DOHH2 (cell line): ENCODE measurements around the gene MILR1.
A peak's percentile ranks its signal among the peaks of the same experiment; 100 is the strongest.

Source experiments
- H3F3A ChIP-seq: fragments of 200-600 bp; sonication (generic), shearing (Covaris generic); 2 replicates; pipeline ENCODE4 v1.6.0; 2016; ENCODE audit warnings: antibody characterized with exemption, mild to moderate bottlenecking; ENCODE audit not compliant: control insufficient read depth, insufficient read depth
- H3K27ac ChIP-seq: fragments of 200-600 bp; sonication (generic); 2 replicates; pipeline ENCODE4 v1.5.1; 2014; ENCODE audit warnings: low read depth, mild to moderate bottlenecking, low read length, moderate library complexity
- H3K27me3 ChIP-seq: fragments of 200-600 bp; sonication (generic); 2 replicates; pipeline ENCODE4 v1.6.1; 2014; ENCODE audit warnings: mild to moderate bottlenecking, low read length, mixed read lengths; ENCODE audit not compliant: control insufficient read depth
- H3K36me3 ChIP-seq: fragments of 200-600 bp; sonication (generic); 2 replicates; pipeline ENCODE4 v1.6.1; 2014; ENCODE audit warnings: mild to moderate bottlenecking, low read length, moderate library complexity, mixed read lengths; ENCODE audit not compliant: control insufficient read depth
- H3K4me1 ChIP-seq: fragments of 200-600 bp; sonication (generic); 2 replicates; pipeline ENCODE4 v1.6.1; 2014; ENCODE audit warnings: mild to moderate bottlenecking, low read length, mixed read lengths; ENCODE audit not compliant: control insufficient read depth
- H3K4me2 ChIP-seq: fragments of 200-600 bp; sonication (generic); 2 replicates; pipeline ENCODE4 v1.6.0; 2014; ENCODE audit warnings: mild to moderate bottlenecking, low read length, moderate library complexity
- H3K4me3 ChIP-seq: fragments of 200-600 bp; sonication (generic); 2 replicates; pipeline ENCODE4 v1.5.1; 2014; ENCODE audit warnings: mild to moderate bottlenecking, low read length, mixed read lengths
- H3K79me2 ChIP-seq: fragments of 200-600 bp; sonication (generic); 2 replicates; pipeline ENCODE4 v1.6.1; 2014; ENCODE audit warnings: mild to moderate bottlenecking, low read length, mixed read lengths; ENCODE audit not compliant: control insufficient read depth
- H3K9me2 ChIP-seq: fragments of 200-600 bp; sonication (generic); replicated peaks from 2 replicates; pipeline ENCODE4 v1.6.1; 2014; ENCODE audit warnings: mild to moderate bottlenecking, low read length, mixed read lengths; ENCODE audit not compliant: control insufficient read depth
- H3K9me3 ChIP-seq: fragments of 200-600 bp; sonication (generic); 2 replicates; pipeline ENCODE4 v1.6.1; 2014; ENCODE audit warnings: antibody characterized with exemption, low read length, mixed read lengths; ENCODE audit not compliant: control insufficient read depth, insufficient read depth
- H4K20me1 ChIP-seq: fragments of 200-600 bp; sonication (generic); 2 replicates; pipeline ENCODE4 v1.6.0; 2014; ENCODE audit warnings: low read depth, mild to moderate bottlenecking, antibody characterized with exemption, low read length, moderate library complexity; ENCODE audit not compliant: control insufficient read depth, insufficient read depth
- CTCF ChIP-seq: fragments of 200-600 bp; sonication (generic); IDR thresholded peaks from one replicate; pipeline ENCODE4 v1.5.1; 2014; ENCODE audit warnings: antibody characterized with exemption, mild to moderate bottlenecking, low read depth, low read length; ENCODE audit not compliant: poor library complexity, severe bottlenecking
- EZH2phosphoT487 ChIP-seq: fragments of 200-600 bp; sonication (generic); IDR thresholded peaks from 2 replicates; pipeline ENCODE4 v1.6.1; 2017; ENCODE audit warnings: borderline replicate concordance, mild to moderate bottlenecking, antibody characterized with exemption, low read length, moderate library complexity, mixed read lengths

The MILR1 gene

DNA sequence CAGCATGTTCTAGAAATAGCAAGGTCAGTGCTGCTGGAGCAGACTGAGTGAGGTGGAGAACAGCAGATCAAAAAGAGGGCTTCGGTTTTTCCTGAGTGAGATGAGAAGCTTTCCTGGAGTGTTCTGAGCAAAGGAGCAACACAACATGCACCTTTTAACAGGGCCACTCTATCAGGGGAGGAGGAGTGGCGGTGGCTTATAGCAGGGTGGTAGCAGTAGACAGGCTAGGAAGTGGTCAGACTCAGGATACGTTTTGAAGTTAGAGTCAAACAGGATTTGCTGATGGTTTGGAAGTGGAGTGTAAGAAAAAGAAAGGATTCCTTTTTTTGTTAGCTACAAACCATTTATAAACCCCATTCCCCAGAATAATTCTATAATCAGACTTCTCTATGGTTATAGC is 35.5 kb downstream of the MILR1 start:
- no peaks in the 10 kb centered on the region for H3K4me1 ChIP-seq
- TF ChIP-seq CTCF (no peak), EZH2phosphoT487 (no peak)
- no peaks in the 10 kb centered on the region for H3K9me2 ChIP-seq
- peaks cover 3% of the 10 kb centered on the region; the same call in 1 of the 2 replicates for H3F3A ChIP-seq
- H3K27ac ChIP-seq, result no peak overlapping the region
- no peaks in the 10 kb centered on the region for H3K79me2 ChIP-seq
- no peak overlapping the region for H3K4me2 ChIP-seq
- no peaks in the 10 kb centered on the region for H3K9me3 ChIP-seq
- no peaks in the 10 kb centered on the region for H3K27me3 ChIP-seq
- no peaks in the 10 kb centered on the region for H4K20me1 ChIP-seq
- H3K36me3 ChIP-seq, result peaks cover 78% of the 10 kb centered on the region
- no peak overlapping the region for H3K4me3 ChIP-seq

DNA sequence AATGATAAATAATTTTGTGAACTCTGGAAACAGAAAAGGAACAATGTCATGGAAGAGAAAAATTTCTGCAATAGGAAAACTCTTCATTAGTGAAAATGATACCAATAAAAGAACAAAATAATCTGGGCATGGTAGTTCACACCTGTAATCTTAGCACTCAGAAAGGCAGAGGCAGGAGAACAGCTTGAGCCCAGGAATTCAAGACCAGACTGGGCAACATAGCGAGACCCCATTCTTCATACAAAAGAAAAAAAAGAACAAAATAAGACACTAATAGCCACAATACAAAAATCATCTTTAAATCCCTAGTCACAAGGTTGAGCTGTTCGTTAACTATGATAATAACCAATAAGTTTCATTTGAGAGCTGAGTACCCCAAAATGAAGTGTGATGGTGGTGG is 39.4 kb downstream of the MILR1 start:
- Histone ChIP-seq H3K4me1 (peaks cover 5% of the 10 kb centered on the region), H3K9me2 (no peaks in the 10 kb centered on the region), H3F3A (peaks cover 7% of the 10 kb centered on the region), H3K9me3 (no peaks in the 10 kb centered on the region), H4K20me1 (no peaks in the 10 kb centered on the region), H3K27me3 (no peaks in the 10 kb centered on the region), H3K4me3 (no peak overlapping the region), H3K4me2 (no peak overlapping the region), H3K79me2 (peaks cover 27% of the 10 kb centered on the region), H3K27ac (no peak overlapping the region), H3K36me3 (peaks cover 88% of the 10 kb centered on the region)
- TF ChIP-seq CTCF (no peak), EZH2phosphoT487 (no peak)

DNA sequence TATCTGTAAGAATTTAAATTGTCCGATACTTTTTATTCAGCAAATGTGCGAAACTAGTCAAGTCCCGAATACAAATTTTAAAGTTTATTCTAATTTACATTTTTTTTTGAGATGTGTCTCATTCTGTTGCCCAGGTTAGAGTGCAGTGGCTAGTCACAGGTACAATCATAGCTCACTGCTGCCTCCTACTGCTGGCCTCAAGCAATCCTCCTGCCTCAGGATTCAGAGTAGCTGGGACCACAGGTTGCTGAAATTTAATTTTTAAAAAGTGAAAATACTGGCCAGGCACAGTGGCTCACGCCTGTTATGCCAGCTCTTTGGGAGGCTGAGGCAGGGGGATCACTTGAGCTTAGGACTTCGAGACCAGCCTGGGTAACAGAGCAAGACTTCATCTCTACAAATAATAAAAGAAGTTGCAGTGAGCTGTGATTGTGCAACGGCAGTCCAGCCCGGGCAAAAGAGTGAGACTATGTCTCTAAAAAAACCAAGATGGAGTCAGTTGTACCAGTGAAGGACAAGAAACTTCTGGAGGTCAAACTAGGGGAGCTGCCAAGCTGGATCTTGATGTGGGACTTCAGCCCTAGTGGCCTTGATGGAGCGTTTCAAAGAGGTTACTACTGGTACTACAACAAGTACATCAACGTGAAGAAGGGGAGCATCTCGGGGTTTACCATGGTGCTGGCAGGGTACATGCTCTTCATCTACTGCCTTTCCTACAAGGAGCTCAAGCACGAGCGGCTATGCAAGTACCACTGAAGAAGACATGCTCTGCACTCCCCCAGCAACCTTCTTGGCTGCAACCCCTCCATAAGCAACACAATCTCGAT is 42.3 kb downstream of the MILR1 start:
- H3K79me2 ChIP-seq, result peaks cover 56% of the 10 kb centered on the region
- TF ChIP-seq CTCF (peak; percentile 68), EZH2phosphoT487 (no peak)

More for the DNA sequence above, 42.3 kb downstream of the MILR1 start:
- H3K4me2 ChIP-seq, result no peak overlapping the region
- peaks cover 16% of the 10 kb centered on the region for H3K4me1 ChIP-seq
- peaks cover 75% of the 10 kb centered on the region for H3K36me3 ChIP-seq
- H3K27me3 ChIP-seq, result no peaks in the 10 kb centered on the region
- no peaks in the 10 kb centered on the region for H3K9me3 ChIP-seq
- no peaks in the 10 kb centered on the region for H3K9me2 ChIP-seq
- no peak overlapping the region for H3K4me3 ChIP-seq
- H4K20me1 ChIP-seq, result no peaks in the 10 kb centered on the region
- no peak overlapping the region for H3K27ac ChIP-seq
- peaks cover 15% of the 10 kb centered on the region for H3F3A ChIP-seq
